TTC549 (cell line): ENCODE data around the gene KRT37.
"Not testable (repeated sequence)": the region's sequence is repeated elsewhere in the genome, so short reads cannot be mapped to it uniquely, and the experiment has no call there.

Experiments
- FAIRE-seq: peaks from 2 replicates; lab custom pipeline; 2012; peaks lifted over from hg19 to GRCh38; lab: Jason Lieb, UNC

KRT37 gene

GRCh38 chr17:41404024-41404671 is 20.2 kb downstream of the KRT37 start:
- FAIRE-seq: no peak

GRCh38 chr17:41403404-41404023 is 20.9 kb downstream of the KRT37 start:
- FAIRE-seq: no peak

- no peak for FAIRE-seq
These were observed 22.2 kb downstream of the KRT37 start for GRCh38 chr17:41402161-41402560.

- FAIRE-seq: no peak
These were observed 27.3 kb downstream of the KRT37 start, which contains the start of gene KRT31 for GRCh38 chr17:41396996-41397660. Gene KRT31 (minus strand): TSS chr17:41397608. CDS start chr17:41397539, 69 bp downstream.

- FAIRE-seq: no peak
These were observed 28.0 kb downstream of the KRT37 start for GRCh38 chr17:41396340-41396739.

- FAIRE-seq: no peak
These were observed 28.8 kb downstream of the KRT37 start for GRCh38 chr17:41395611-41396010.

GRCh38 chr17:41395044-41395443 is 29.3 kb downstream of the KRT37 start:
- FAIRE-seq: not testable (repeated sequence)

GRCh38 chr17:41394254-41394996 is 30.0 kb downstream of the KRT37 start:
- FAIRE-seq: no peak

GRCh38 chr17:41393826-41394225 is 30.6 kb downstream of the KRT37 start:
- no peak for FAIRE-seq

- no peak for FAIRE-seq
These were observed 31.1 kb downstream of the KRT37 start for GRCh38 chr17:41393294-41393693.

GRCh38 chr17:41392278-41392677 is 32.1 kb downstream of the KRT37 start:
- no peak for FAIRE-seq

GRCh38 chr17:41391535-41391934 is 32.9 kb downstream of the KRT37 start:
- no peak for FAIRE-seq

- no peak for FAIRE-seq
These were observed 33.9 kb downstream of the KRT37 start for GRCh38 chr17:41390411-41390938.

- no peak for FAIRE-seq
These were observed 36.7 kb downstream of the KRT37 start for GRCh38 chr17:41387670-41388069.

- FAIRE-seq: no peak
These were observed 38.2 kb downstream of the KRT37 start for GRCh38 chr17:41386227-41386626.

GRCh38 chr17:41383690-41384089 is 40.7 kb downstream of the KRT37 start:
- FAIRE-seq: no peak

- no peak for FAIRE-seq
These were observed 42.0 kb downstream of the KRT37 start for GRCh38 chr17:41382394-41382793.

- FAIRE-seq: not testable (repeated sequence)
These were observed 42.4 kb downstream of the KRT37 start, which contains the start of gene KRT34 for GRCh38 chr17:41381943-41382342. Gene KRT34 (minus strand): TSS chr17:41382306. CDS start chr17:41382246, 60 bp downstream.

- FAIRE-seq: not testable (repeated sequence)
These were observed 44.3 kb downstream of the KRT37 start for GRCh38 chr17:41380091-41380490.

GRCh38 chr17:41377546-41377945 is 46.8 kb downstream of the KRT37 start:
- no peak for FAIRE-seq
